ENCODE results near the gene PCED1B. TPM values are rescaled to one million over a fixed set of nuclear protein-coding genes. Genes with fewer than 3 reads are reported as not detected.

Gene PCED1B
- 3.4 and 7.2 TPM in 2 replicates for total RNA-seq (2014; rRNA removed; shearing (Covaris generic))

DNA sequence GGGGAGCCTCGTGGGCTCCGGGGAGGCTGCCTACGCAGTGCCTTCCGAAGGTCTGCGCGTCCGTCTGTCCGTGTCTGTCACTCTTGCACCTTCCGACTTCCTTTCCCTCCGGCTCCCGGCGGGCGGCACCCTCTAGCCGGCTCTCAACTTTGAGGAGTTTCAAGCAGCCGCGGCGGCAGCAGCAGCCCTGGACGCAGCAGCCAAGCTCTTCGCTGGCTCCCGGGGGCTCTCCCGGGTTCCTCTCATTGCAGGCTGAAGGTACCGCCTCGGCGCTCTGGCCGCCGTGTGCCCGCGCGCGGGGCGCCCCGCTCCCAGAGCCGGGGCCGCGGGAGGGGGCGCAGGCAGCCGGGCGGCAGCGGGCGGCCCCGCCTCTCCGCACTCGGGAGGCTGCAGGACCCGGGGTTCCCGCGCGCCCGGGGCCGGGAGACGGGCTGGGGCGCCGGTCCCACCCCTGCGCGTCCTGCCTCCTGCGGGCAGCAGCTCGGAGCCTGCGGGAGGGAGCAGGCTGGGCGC, at the start of gene PCED1B, which contains the start of gene AMIGO2:
TSS of gene PCED1B (plus strand) at position 154 of the 513 bp plus-strand sequence. CDS start 155,443 bp downstream, outside the sequence.
TSS of gene AMIGO2 (minus strand) at position 492 of the 513 bp plus-strand sequence. CDS start 957 bp downstream, outside the sequence.

Small RNA genes within 50 kb of the gene (small RNA-seq; reads per million reads assigned to genes)
- gene MIR4698 = not detected

Other genes starting within 250 kb of the PCED1B start
- 88.1 and 91.3 TPM in 2 replicates for gene AMIGO2, start 338 bp downstream of the PCED1B start, total RNA-seq (2014; rRNA removed; shearing (Covaris generic))